NB4 (cell line): ENCODE results near the gene GARNL3.

Experiments used
- CTCF ChIP-seq: IDR thresholded peaks from one replicate; pipeline ENCODE4 v1.5.1; 2012; ENCODE audit warnings: low read depth, low read length
- MAX ChIP-seq: IDR thresholded peaks from 2 replicates; pipeline ENCODE4 v1.6.1; 2011; ENCODE audit warnings: low read depth, low read length
- POLR2A ChIP-seq: IDR thresholded peaks from 2 replicates; pipeline ENCODE4 v1.6.1; 2011; ENCODE audit warnings: mild to moderate bottlenecking; ENCODE audit not compliant: insufficient read length; ENCODE audit errors: extremely low read depth

GRCh38 chr9:127222388-127223095, 42.0 kb upstream of the GARNL3 start:
- TF ChIP-seq CTCF (no peak), POLR2A (no peak), MAX (no peak)
